ENCODE data around the gene GUCY2C.

Gene GUCY2C

GRCh38 chr12:14575585-14575984 is 120.8 kb downstream of the GUCY2C start:
- H3K4me3 ChIP-seq (ENCODE audit: low read depth, low read length) = no peak overlapping the region
- no peak for TF ChIP-seq CTCF (IDR thresholded peaks at IDR 0.05; ENCODE audit: low read depth, low read length, missing control alignments)
- in situ Hi-C loops (cut with HindIII; ENCODE audit: low sequenced_read_pairs) = no loop called here
- DNase-seq (ENCODE audit: low read depth) = no peak

GRCh38 chr12:14573118-14573517 is 123.3 kb downstream of the GUCY2C start:
- no peak overlapping the region for H3K4me3 ChIP-seq (ENCODE audit: low read depth, low read length)
- no peak for TF ChIP-seq CTCF (IDR thresholded peaks at IDR 0.05; ENCODE audit: low read depth, low read length, missing control alignments)
- in situ Hi-C loops (cut with HindIII; ENCODE audit: low sequenced_read_pairs) = no loop called here
- DNase-seq (ENCODE audit: low read depth) = no peak

- no peak for DNase-seq (ENCODE audit: low read depth)
- in situ Hi-C loops (cut with HindIII; ENCODE audit: low sequenced_read_pairs) = no loop called here
- no peak overlapping the region for H3K4me3 ChIP-seq (ENCODE audit: low read depth, low read length)
- no peak for TF ChIP-seq CTCF (IDR thresholded peaks at IDR 0.05; ENCODE audit: low read depth, low read length, missing control alignments)
These were observed 124.0 kb downstream of the GUCY2C start for GRCh38 chr12:14572401-14572800.

GRCh38 chr12:14571779-14572178 is 124.6 kb downstream of the GUCY2C start:
- no peak overlapping the region for H3K4me3 ChIP-seq (ENCODE audit: low read depth, low read length)
- TF ChIP-seq CTCF (IDR thresholded peaks at IDR 0.05; ENCODE audit: low read depth, low read length, missing control alignments) = no peak
- in situ Hi-C loops (cut with HindIII; ENCODE audit: low sequenced_read_pairs) = no loop called here

GRCh38 chr12:14570231-14570630 is 126.2 kb downstream of the GUCY2C start:
- in situ Hi-C loops (cut with HindIII; ENCODE audit: low sequenced_read_pairs) = no loop called here
- no peak for DNase-seq (ENCODE audit: low read depth)
- H3K4me3 ChIP-seq (ENCODE audit: low read depth, low read length) = no peak overlapping the region
- no peak for TF ChIP-seq CTCF (IDR thresholded peaks at IDR 0.05; ENCODE audit: low read depth, low read length, missing control alignments)

More at GRCh38 chr12:14571779-14572178, 124.6 kb downstream of the GUCY2C start:
- DNase-seq (ENCODE audit: low read depth) = no peak

GRCh38 chr12:14567351-14568162 is 128.8 kb downstream of the GUCY2C start, which contains the start of gene PLBD1:
Gene PLBD1 (minus strand): TSS chr12:14567883. CDS start chr12:14567696, 187 bp downstream.
- peak within 1 kb of the TSS; percentile 44 for H3K4me3 ChIP-seq (ENCODE audit: low read depth, low read length)
- TF ChIP-seq CTCF (IDR thresholded peaks at IDR 0.05; ENCODE audit: low read depth, low read length, missing control alignments) = no peak
- DNase-seq (ENCODE audit: low read depth) = no peak
- in situ Hi-C loops (cut with HindIII; ENCODE audit: low sequenced_read_pairs) = no loop called here

Measured in astrocyte of the cerebellum (primary cell).